CD4-positive, CD25-positive, alpha-beta regulatory T cell (primary cell): Measurements from ENCODE around the gene DDX1. TPM values are rescaled to one million over a fixed set of nuclear protein-coding genes. Genes with fewer than 3 reads are reported as not detected.

Experiments used
- ATAC-seq, 2 donors: fragments of 150-1000 bp; cut with Tn5 transposase; one replicate each; pipeline ENCODE4 v1.10.0; 2021; ENCODE audit warnings: low read depth in 2 of 2, moderate number of reproducible peaks in 2 of 2, moderate library complexity in 1 of 2
- DNase-seq, 3 donors: peaks; one replicate each; pipeline versions ENCODE4 v3.0.0 to v3.0.0-alpha.2; 2012 to 2022; ENCODE audit warnings: mixed read lengths in 1 of 3
- H3K27ac ChIP-seq: one replicate; pipeline ENCODE4 v1.7.0; 2013; ENCODE audit warnings: mild to moderate bottlenecking, low read length; ENCODE audit not compliant: insufficient read depth, poor library complexity, severe bottlenecking
- H3K27me3 ChIP-seq: one replicate; pipeline ENCODE4 v1.7.0; 2013; ENCODE audit warnings: low read length; ENCODE audit not compliant: control insufficient read depth, insufficient read depth
- H3K36me3 ChIP-seq: one replicate; pipeline ENCODE4 v1.7.0; 2013; ENCODE audit warnings: mild to moderate bottlenecking, low read length, moderate library complexity; ENCODE audit not compliant: control insufficient read depth, insufficient read depth
- H3K4me1 ChIP-seq: 2 replicates; pipeline ENCODE4 v1.7.0; 2013; ENCODE audit warnings: mild to moderate bottlenecking, low read length; ENCODE audit not compliant: insufficient read depth, control insufficient read depth, poor library complexity, severe bottlenecking
- H3K4me3 ChIP-seq: one replicate; pipeline ENCODE4 v1.7.0; 2013; ENCODE audit warnings: low read depth, mild to moderate bottlenecking, low read length, moderate library complexity
- H3K9me3 ChIP-seq, 2 experiments: 1 replicate in 1 of 2; 2 replicates in 1 of 2; pipeline ENCODE4 v1.7.0; 2013; ENCODE audit warnings: low read length in 2 of 2, mild to moderate bottlenecking in 1 of 2, moderate library complexity in 1 of 2; ENCODE audit not compliant: control insufficient read depth in 2 of 2
- H3K27ac Mint-ChIP-seq, 3 donors: one replicate each; pipeline ENCODE4 v1.8.0; 2020 to 2022; ENCODE audit warnings: mild to moderate bottlenecking in 3 of 3, mixed read lengths in 3 of 3, moderate library complexity in 2 of 3
- H3K27me3 Mint-ChIP-seq: one replicate; pipeline ENCODE4 v1.8.0; 2022; ENCODE audit warnings: mild to moderate bottlenecking, mixed read lengths
- H3K36me3 Mint-ChIP-seq: one replicate; pipeline ENCODE4 v1.8.0; 2020; ENCODE audit warnings: mixed read lengths
- H3K4me1 Mint-ChIP-seq, 4 donors: one replicate each; pipeline ENCODE4 v1.8.0; 2020 to 2022; ENCODE audit warnings: mixed read lengths in 4 of 4, mild to moderate bottlenecking in 1 of 4
- H3K4me3 Mint-ChIP-seq, 4 donors: one replicate each; pipeline ENCODE4 v1.8.0; 2020 to 2022; ENCODE audit warnings: mild to moderate bottlenecking in 4 of 4, mixed read lengths in 4 of 4, moderate library complexity in 3 of 4
- H3K9me3 Mint-ChIP-seq, 7 donors: one replicate each; pipeline ENCODE4 v1.8.0; 2020 to 2022; ENCODE audit warnings: mixed read lengths in 7 of 7, mild to moderate bottlenecking in 3 of 7, moderate library complexity in 2 of 7
- polyA plus RNA-seq, 4 donors: library from polyadenylated mRNA; unstranded; fragments of 300-500 nt; fragmentation: Illumina TruSeq; gene quantifications; one replicate each; pipeline ENCODE4 v1.2.3, GENCODE V29; 2021
- total RNA-seq: library from RNA; stranded (reverse); gene quantifications from one replicate; pipeline ENCODE4 v1.2.3, GENCODE V29; 2022

DDX1 gene
- total and polyA plus RNA-seq, 5 donors from 2014 or later, result 34.2 to 48.6 (median 41.7) TPM

DNA sequence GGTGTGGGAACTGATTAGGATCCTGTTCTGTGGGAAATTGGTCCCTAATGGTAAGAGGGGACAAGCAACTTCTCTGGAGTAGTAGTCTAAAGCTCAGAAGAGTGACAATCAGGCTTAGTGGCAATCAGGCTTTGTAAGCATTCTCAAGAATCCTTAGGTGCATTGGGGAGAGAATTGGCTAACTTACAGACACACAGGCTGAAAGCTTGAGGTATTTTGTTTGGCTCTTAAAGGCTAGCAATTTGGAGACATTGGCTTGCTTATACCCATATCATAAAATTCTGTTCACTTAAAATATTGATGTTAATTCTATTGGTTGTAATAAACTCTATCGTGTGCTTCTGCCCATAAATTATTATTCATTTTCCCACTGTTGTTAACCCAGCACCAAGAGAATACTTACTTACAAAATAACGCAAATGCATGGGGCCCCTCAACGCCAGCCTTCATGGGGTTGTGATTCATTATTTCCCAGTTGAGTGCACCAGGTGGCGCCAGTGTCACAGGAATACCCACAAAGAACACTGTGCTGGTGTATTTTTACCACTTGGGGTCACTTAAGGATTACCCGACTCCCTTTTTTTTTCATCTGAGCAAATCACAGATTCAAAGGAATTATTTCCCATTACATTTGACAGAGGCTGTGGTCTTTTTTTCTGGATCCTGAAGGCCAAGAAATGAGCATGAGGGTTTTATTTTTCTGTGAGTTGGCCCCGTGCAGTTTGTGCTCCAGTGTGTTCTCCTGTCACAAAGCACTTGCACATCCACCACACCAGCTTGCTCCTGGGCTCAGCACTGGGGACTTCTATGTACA lies 45.5 kb downstream of the DDX1 start:
- Mint-ChIP-seq H3K9me3 (peaks cover 0 to 6% (median 3%) of the 10 kb centered on the region in 7 donors), H3K36me3 (peaks cover 29% of the 10 kb centered on the region), H3K4me1 (peaks cover 0 to 6% (median 3%) of the 10 kb centered on the region in 4 donors), H3K4me3 (peak overlapping the region in 1 of 4 donors; percentile 17), H3K27me3 (no peaks in the 10 kb centered on the region), H3K27ac (peak overlapping the region in 2 of 3 donors; percentile 43 to 60)
- DNase-seq (peak; percentile 20 to 60 (median 49)), ATAC-seq (peak; percentile 65 to 73)
- no peak overlapping the region for H3K4me3 ChIP-seq
- H3K36me3 ChIP-seq, result peaks cover 42% of the 10 kb centered on the region
- no peaks in the 10 kb centered on the region for H3K27me3 ChIP-seq
- H3K27ac ChIP-seq, result no peak overlapping the region
- H3K4me1 ChIP-seq, result no peaks in the 10 kb centered on the region
- H3K9me3 ChIP-seq, result no peaks in the 10 kb centered on the region

- ATAC-seq (no peak), DNase-seq (no peak)
- Histone ChIP-seq H3K27ac (no peak overlapping the region), H3K27me3 (no peaks in the 10 kb centered on the region), H3K4me1 (no peaks in the 10 kb centered on the region), H3K36me3 (peaks cover 27% of the 10 kb centered on the region), H3K9me3 (no peaks in the 10 kb centered on the region), H3K4me3 (no peak overlapping the region)
- H3K9me3 Mint-ChIP-seq, result peaks cover 0 to 6% (median 3%) of the 10 kb centered on the region in 7 donors
- peaks cover 0 to 6% (median 1%) of the 10 kb centered on the region in 4 donors for H3K4me1 Mint-ChIP-seq
- peak overlapping the region in 2 of 3 donors; percentile 57 to 59 for H3K27ac Mint-ChIP-seq
- H3K27me3 Mint-ChIP-seq, result no peaks in the 10 kb centered on the region
- H3K36me3 Mint-ChIP-seq, result peaks cover 17% of the 10 kb centered on the region
- no peak overlapping the region for H3K4me3 Mint-ChIP-seq
Measured at GRCh38 chr2:15638720-15639119, 47.1 kb downstream of the DDX1 start.

DNA sequence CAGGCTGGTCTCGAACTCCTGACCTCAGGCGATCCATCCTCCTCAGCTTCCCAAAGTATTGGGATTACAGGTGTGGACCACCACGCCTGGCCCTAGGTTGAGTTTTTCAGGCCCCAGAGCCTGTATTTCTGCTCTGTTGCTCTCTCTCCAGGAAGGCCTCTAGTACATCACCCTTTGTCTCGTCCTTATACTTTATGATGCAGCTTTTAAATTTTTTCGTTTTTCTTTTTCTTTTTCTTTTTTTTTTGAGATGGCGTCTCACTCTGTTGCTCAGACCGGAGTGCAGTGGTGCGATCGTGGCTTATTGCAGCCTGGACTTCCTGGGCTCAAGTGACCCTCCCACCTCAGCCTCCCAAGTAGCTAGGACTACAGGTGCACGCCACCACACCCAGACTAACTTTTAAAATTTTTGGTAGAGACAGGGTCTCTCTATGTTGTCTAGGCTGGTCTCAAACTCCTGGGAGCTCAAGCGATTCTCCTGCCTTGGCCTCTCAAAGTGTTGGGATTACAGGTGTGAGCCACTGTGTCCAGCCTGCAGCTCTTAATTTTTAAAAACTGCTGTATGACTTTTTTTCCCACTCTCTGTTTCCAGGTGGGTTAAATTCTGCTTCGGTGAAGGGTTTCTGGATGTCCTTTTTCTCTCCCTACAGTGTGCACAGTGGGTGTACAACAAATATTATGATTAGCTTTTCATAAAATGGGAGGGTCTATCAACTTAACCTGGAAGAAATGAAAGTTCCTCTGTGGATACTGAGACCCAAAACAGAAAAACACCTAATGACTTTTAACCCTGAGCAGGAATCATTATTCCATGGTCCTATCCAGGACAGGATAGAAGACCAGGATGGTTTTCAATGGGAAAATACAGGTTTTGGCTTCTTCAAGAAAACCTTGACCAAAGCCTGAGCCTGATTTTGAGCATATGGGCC lies 47.9 kb downstream of the DDX1 start:
- Mint-ChIP-seq H3K4me3 (no peak overlapping the region), H3K27me3 (no peaks in the 10 kb centered on the region), H3K4me1 (peaks cover 0 to 6% (median 1%) of the 10 kb centered on the region in 4 donors), H3K9me3 (peaks cover 0 to 6% (median 3%) of the 10 kb centered on the region in 7 donors), H3K27ac (peak overlapping the region in 1 of 3 donors; percentile 69), H3K36me3 (peaks cover 17% of the 10 kb centered on the region)
- H3K36me3 ChIP-seq, result peaks cover 19% of the 10 kb centered on the region
- DNase-seq (no peak), ATAC-seq (no peak)
- H3K4me3 ChIP-seq, result no peak overlapping the region
- no peaks in the 10 kb centered on the region for H3K27me3 ChIP-seq
- no peak overlapping the region for H3K27ac ChIP-seq
- H3K9me3 ChIP-seq, result no peaks in the 10 kb centered on the region
- no peaks in the 10 kb centered on the region for H3K4me1 ChIP-seq

GRCh38 chr2:15640261-15640711 lies 48.6 kb downstream of the DDX1 start:
- H3K9me3 ChIP-seq, result no peaks in the 10 kb centered on the region

GRCh38 chr2:15640784-15641183 lies 49.1 kb downstream of the DDX1 start:
- no peak overlapping the region for H3K4me3 ChIP-seq
- Mint-ChIP-seq H3K4me1 (peaks cover 0 to 6% (median 1%) of the 10 kb centered on the region in 4 donors), H3K36me3 (peaks cover 17% of the 10 kb centered on the region), H3K27me3 (no peaks in the 10 kb centered on the region), H3K9me3 (peaks cover 0 to 6% (median 3%) of the 10 kb centered on the region in 7 donors), H3K27ac (no peak overlapping the region), H3K4me3 (no peak overlapping the region)
- ATAC-seq (no peak), DNase-seq (no peak)
- peaks cover 7% of the 10 kb centered on the region for H3K36me3 ChIP-seq
- no peaks in the 10 kb centered on the region for H3K27me3 ChIP-seq
- H3K4me1 ChIP-seq, result no peaks in the 10 kb centered on the region
- no peak overlapping the region for H3K27ac ChIP-seq
- no peaks in the 10 kb centered on the region for H3K9me3 ChIP-seq

More at GRCh38 chr2:15640261-15640711, 48.6 kb downstream of the DDX1 start:
- ATAC-seq (no peak), DNase-seq (no peak)
- no peak overlapping the region for H3K27ac Mint-ChIP-seq
- H3K4me3 Mint-ChIP-seq, result no peak overlapping the region
- Histone ChIP-seq H3K36me3 (peaks cover 12% of the 10 kb centered on the region), H3K4me3 (no peak overlapping the region), H3K27me3 (no peaks in the 10 kb centered on the region), H3K27ac (no peak overlapping the region), H3K4me1 (no peaks in the 10 kb centered on the region)
- peaks cover 0 to 6% (median 3%) of the 10 kb centered on the region in 7 donors for H3K9me3 Mint-ChIP-seq
- no peaks in the 10 kb centered on the region for H3K27me3 Mint-ChIP-seq
- H3K36me3 Mint-ChIP-seq, result peaks cover 17% of the 10 kb centered on the region
- H3K4me1 Mint-ChIP-seq, result peaks cover 0 to 6% (median 1%) of the 10 kb centered on the region in 4 donors

DNA sequence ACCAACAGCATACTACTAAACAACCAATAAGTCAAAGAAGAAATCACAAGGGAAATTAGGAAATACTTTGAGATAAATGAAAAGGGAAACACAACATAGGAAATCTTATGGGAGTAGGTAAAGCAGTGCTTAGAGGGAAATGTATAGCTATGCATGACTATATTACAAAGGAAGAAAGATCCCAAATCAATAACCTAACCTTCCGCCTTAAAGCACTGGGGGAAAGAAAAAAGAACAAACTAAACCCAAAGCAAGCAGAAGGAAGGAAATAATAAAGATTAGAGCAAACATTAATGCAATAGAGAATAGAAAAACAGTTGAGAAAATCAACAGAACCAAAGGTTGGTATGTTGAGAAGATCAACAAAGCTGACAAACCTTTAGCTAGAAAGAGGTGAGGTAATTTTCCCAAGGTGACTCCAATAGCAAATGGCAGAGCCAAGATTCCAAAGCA lies 49.9 kb downstream of the DDX1 start:
- no peaks in the 10 kb centered on the region for H3K27me3 ChIP-seq
- H3K36me3 Mint-ChIP-seq, result peaks cover 17% of the 10 kb centered on the region
- no peak overlapping the region for H3K27ac Mint-ChIP-seq

DNA sequence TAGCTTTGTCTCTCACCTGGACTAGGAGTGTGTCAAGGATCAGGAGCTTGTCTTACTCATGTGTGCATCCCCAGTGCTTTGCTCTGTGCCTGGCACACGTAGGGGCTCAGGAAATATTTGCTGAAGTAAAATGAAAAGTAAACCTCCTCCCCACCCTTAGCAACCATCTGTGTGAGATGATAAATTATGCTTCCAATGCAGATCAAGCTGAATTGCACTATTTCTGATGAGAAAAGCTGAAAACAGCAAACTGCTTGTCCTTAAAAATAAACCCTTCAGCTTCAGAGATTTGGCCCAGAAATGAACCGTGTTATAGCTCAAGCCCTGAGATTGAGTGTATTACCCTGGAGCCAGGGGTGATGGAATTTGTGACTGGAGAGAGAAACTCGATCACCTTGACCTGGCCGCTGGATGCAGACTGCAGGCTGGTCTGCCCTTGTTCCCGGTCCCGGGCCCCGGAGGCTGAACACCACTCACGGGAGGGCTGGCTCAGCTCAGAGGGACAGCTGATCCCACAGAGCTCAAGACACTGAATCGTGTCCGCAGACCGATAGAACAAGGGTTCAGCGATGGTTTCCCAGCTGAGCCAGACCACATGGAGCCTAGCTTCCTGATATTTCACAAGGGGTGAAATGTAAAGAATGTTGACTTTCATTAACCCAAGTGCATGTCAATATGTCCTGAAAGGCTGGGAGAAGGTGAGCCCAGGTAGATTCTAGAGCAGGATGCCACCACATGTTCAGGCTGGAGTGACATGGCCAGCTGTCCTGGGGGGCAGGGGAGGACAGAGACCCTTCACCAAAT lies 50.5 kb downstream of the DDX1 start:
- H3K4me1 Mint-ChIP-seq, result peaks cover 0 to 4% (median under 1%) of the 10 kb centered on the region in 4 donors
- peaks cover 7% of the 10 kb centered on the region for H3K36me3 ChIP-seq
- H3K36me3 Mint-ChIP-seq, result peaks cover 17% of the 10 kb centered on the region
- no peak overlapping the region for H3K27ac Mint-ChIP-seq
- no peaks in the 10 kb centered on the region for H3K27me3 ChIP-seq
- no peak for ATAC-seq
- H3K4me3 ChIP-seq, result no peak overlapping the region
- H3K9me3 Mint-ChIP-seq, result peaks cover 0 to 6% (median 3%) of the 10 kb centered on the region in 7 donors
- no peaks in the 10 kb centered on the region for H3K4me1 ChIP-seq
- no peak for DNase-seq
- H3K9me3 ChIP-seq, result no peaks in the 10 kb centered on the region
- H3K4me3 Mint-ChIP-seq, result no peak overlapping the region
- no peaks in the 10 kb centered on the region for H3K27me3 Mint-ChIP-seq
- H3K27ac ChIP-seq, result no peak overlapping the region

More for the DNA sequence above, 49.9 kb downstream of the DDX1 start:
- DNase-seq, result no peak
- Mint-ChIP-seq H3K9me3 (peaks cover 0 to 6% (median 3%) of the 10 kb centered on the region in 7 donors), H3K27me3 (no peaks in the 10 kb centered on the region), H3K4me3 (no peak overlapping the region), H3K4me1 (peaks cover 0 to 6% (median 1%) of the 10 kb centered on the region in 4 donors)
- Histone ChIP-seq H3K27ac (no peak overlapping the region), H3K4me1 (no peaks in the 10 kb centered on the region), H3K36me3 (peaks cover 7% of the 10 kb centered on the region), H3K9me3 (no peaks in the 10 kb centered on the region), H3K4me3 (no peak overlapping the region)
- ATAC-seq, result no peak
